GM18951 (cell line): ENCODE data around the gene SP8.

ENCODE experiments used
- POLR2A ChIP-seq: IDR thresholded peaks from 4 replicates; pipeline ENCODE4 v1.6.1; 2011; ENCODE audit warnings: mild to moderate bottlenecking; ENCODE audit not compliant: insufficient read length, insufficient read depth; ENCODE audit errors: extremely low read depth
- in situ Hi-C: fragments of 300-500 bp; cut with MboI; formaldehyde crosslinking; loops from one replicate; pipeline ENCODE4 v1.12.0; 2022; ENCODE audit warnings: low sequenced_read_pairs, mixed read lengths, inconsistent platforms; ENCODE audit not compliant: unreplicated experiment

SP8 gene

GRCh38 chr7:20791538-20792434 is 5.1 kb upstream of the SP8 start:
- no peak for TF ChIP-seq POLR2A
- in situ Hi-C loops: loop anchor here (25.0 kb wide), 1 partner anchor 721 kb away; no protein-coding TSS in a partner anchor

- in situ Hi-C loops: loop anchor here (25.0 kb wide), 1 partner anchor 722 kb away; no protein-coding TSS in a partner anchor
These were observed 3.7 kb upstream of the SP8 start for GRCh38 chr7:20790375-20790774.

GRCh38 chr7:20788420-20788990 is 1.8 kb upstream of the SP8 start:
- in situ Hi-C loops: loop anchor here (25.0 kb wide), 1 partner anchor 724 kb away; no protein-coding TSS in a partner anchor
- no peak for TF ChIP-seq POLR2A

More at GRCh38 chr7:20790375-20790774, 3.7 kb upstream of the SP8 start:
- TF ChIP-seq POLR2A: no peak

GRCh38 chr7:20787660-20788419 is 1.2 kb upstream of the SP8 start:
- TF ChIP-seq POLR2A: no peak
- in situ Hi-C loops: loop anchor here (25.0 kb wide), 1 partner anchor 724 kb away; no protein-coding TSS in a partner anchor

- TF ChIP-seq POLR2A: no peak
- in situ Hi-C loops: loop anchor here (25.0 kb wide), 1 partner anchor 726 kb away; no protein-coding TSS in a partner anchor
These were observed 286 bp downstream of the SP8 start for GRCh38 chr7:20786421-20786778.

- in situ Hi-C loops: loop anchor here (25.0 kb wide), 1 partner anchor 726 kb away; no protein-coding TSS in a partner anchor
- TF ChIP-seq POLR2A: no peak
These were observed 655 bp downstream of the SP8 start for GRCh38 chr7:20786049-20786412.

GRCh38 chr7:20785157-20786048 is 1.3 kb downstream of the SP8 start:
- in situ Hi-C loops: loop anchor here (25.0 kb wide), 1 partner anchor 727 kb away; no protein-coding TSS in a partner anchor
- TF ChIP-seq POLR2A: no peak

GRCh38 chr7:20784388-20785156 is 2.1 kb downstream of the SP8 start:
- no peak for TF ChIP-seq POLR2A
- in situ Hi-C loops: loop anchor here (25.0 kb wide), 1 partner anchor 728 kb away; no protein-coding TSS in a partner anchor

- in situ Hi-C loops: loop anchor here (25.0 kb wide), 1 partner anchor 728 kb away; no protein-coding TSS in a partner anchor
These were observed 2.8 kb downstream of the SP8 start for GRCh38 chr7:20783700-20784387.

GRCh38 chr7:20783125-20783699 is 3.5 kb downstream of the SP8 start:
- no peak for TF ChIP-seq POLR2A
- in situ Hi-C loops: loop anchor here (25.0 kb wide), 1 partner anchor 729 kb away; no protein-coding TSS in a partner anchor

More at GRCh38 chr7:20783700-20784387, 2.8 kb downstream of the SP8 start:
- no peak for TF ChIP-seq POLR2A
